ENCODE measurements around the gene IGFBP2. TPM values are rescaled to one million over a fixed set of nuclear protein-coding genes. Genes with fewer than 3 reads are reported as not detected.
A peak's percentile ranks its signal among the peaks of the same experiment; 100 is the strongest.

The IGFBP2 gene
- total and polyA plus RNA-seq, 2 experiments from 2014 or later, result 177 to 364 TPM

GRCh38 chr2:216603010-216603883 lies 30.0 kb upstream of the IGFBP2 start:
- H3K4me3 ChIP-seq, result no peak overlapping the region
- TF ChIP-seq ZNF331 (CRISPR knock-in tag; IDR thresholded peaks at IDR 0.05; ENCODE audit: low read depth) (no peak), ZNF462 (CRISPR knock-in tag; IDR thresholded peaks at IDR 0.05) (0 out of 2 replicates have a peak, but pooled peaks have one; percentile 12)
- H3K79me2 ChIP-seq (replicated peaks; ENCODE audit: insufficient read depth), result no peaks in the 10 kb centered on the region
- H3K4me2 ChIP-seq, result peak overlapping the region; percentile 26; the same call in 1 of the 2 replicates
- no peaks in the 10 kb centered on the region for H3F3A ChIP-seq (replicated peaks; ENCODE audit: low read depth)
- H4K20me1 ChIP-seq (replicated peaks; ENCODE audit: insufficient read depth), result no peaks in the 10 kb centered on the region
- DNase-seq (ENCODE audit: low spot score), result no peak
- H3K9me3 Mint-ChIP-seq, result no peaks in the 10 kb centered on the region
- no peak for ATAC-seq
- H3K9me2 ChIP-seq (ENCODE audit: insufficient read depth), result peaks cover 5% of the 10 kb centered on the region; the same call in 1 of the 2 replicates
- no peaks in the 10 kb centered on the region for H3K36me3 ChIP-seq (ENCODE audit: insufficient read depth)
- no peaks in the 10 kb centered on the region for H3K36me3 Mint-ChIP-seq (ENCODE audit: low read depth)
- H3K27ac Mint-ChIP-seq, result no peak overlapping the region
- peaks cover 44% of the 10 kb centered on the region for H3K4me1 Mint-ChIP-seq
- H3K4me3 Mint-ChIP-seq, result no peak overlapping the region
- peaks cover 12% of the 10 kb centered on the region for H3K27me3 ChIP-seq (ENCODE audit: insufficient read depth)
- peaks cover 8% of the 10 kb centered on the region for H3K27me3 Mint-ChIP-seq (ENCODE audit: insufficient read depth, low read depth, poor library complexity)
- no peak overlapping the region for H2AFZ ChIP-seq
- H3K27ac ChIP-seq (ENCODE audit: low read depth), result no peak overlapping the region
- H3K4me1 ChIP-seq (ENCODE audit: insufficient read depth), result peaks cover 13% of the 10 kb centered on the region

GRCh38 chr2:216603884-216604245 lies 29.4 kb upstream of the IGFBP2 start:
- no peak overlapping the region for H3K27ac Mint-ChIP-seq
- TF ChIP-seq CTCF (conservative IDR thresholded peaks at IDR 0.05; ENCODE audit: low read depth in 2 of 2), result no peak
- no peak for TF ChIP-seq JUNB (IDR thresholded peaks at IDR 0.05; ENCODE audit: unreplicated experiment)
- no peak for TF ChIP-seq ETS1 (IDR thresholded peaks at IDR 0.05)

More at GRCh38 chr2:216603884-216604245, 29.4 kb upstream of the IGFBP2 start:
- Histone ChIP-seq H3K27me3 (ENCODE audit: insufficient read depth) (peaks cover 12% of the 10 kb centered on the region), H4K20me1 (replicated peaks; ENCODE audit: insufficient read depth) (no peaks in the 10 kb centered on the region), H2AFZ (no peak overlapping the region), H3F3A (replicated peaks; ENCODE audit: low read depth) (no peaks in the 10 kb centered on the region), H3K4me1 (ENCODE audit: insufficient read depth) (peaks cover 13% of the 10 kb centered on the region), H3K4me3 (no peak overlapping the region), H3K36me3 (ENCODE audit: insufficient read depth) (no peaks in the 10 kb centered on the region), H3K27ac (ENCODE audit: low read depth) (no peak overlapping the region), H3K4me2 (peak overlapping the region; percentile 32; the same call in 1 of the 2 replicates), H3K79me2 (replicated peaks; ENCODE audit: insufficient read depth) (no peaks in the 10 kb centered on the region), H3K9me2 (ENCODE audit: insufficient read depth) (peaks cover 5% of the 10 kb centered on the region; the same call in 1 of the 2 replicates)
- Mint-ChIP-seq H3K36me3 (ENCODE audit: low read depth) (no peaks in the 10 kb centered on the region), H3K9me3 (no peaks in the 10 kb centered on the region), H3K4me1 (peaks cover 42% of the 10 kb centered on the region), H3K27me3 (ENCODE audit: insufficient read depth, low read depth, poor library complexity) (peaks cover 8% of the 10 kb centered on the region), H3K4me3 (no peak overlapping the region)
- no peak for DNase-seq (ENCODE audit: low spot score)
- no peak for ATAC-seq
